Activated naive CD8-positive, alpha-beta T cell treated with anti-CD3 and anti-CD28 coated beads, Interleukin-2, amount 10 ng/mL, durations not matched to agents 7 days and 5 days (primary cell): ENCODE results near the gene RABGAP1. TPM values are rescaled to one million over a fixed set of nuclear protein-coding genes. Genes with fewer than 3 reads are reported as not detected.

Source experiments
- ATAC-seq: fragments of 150-1000 bp; cut with Tn5 transposase; one replicate; pipeline ENCODE4 v1.10.0; 2021; ENCODE audit warnings: low read depth, moderate library complexity
- POLR2A ChIA-PET: fragments of 350-600 bp; sonication (Branson Sonifier 250); formaldehyde crosslinking; loops from one replicate; lab custom pipeline; 2021; ENCODE audit warnings: antibody characterized with exemption; lab: Charles Lee
- DNase-seq: peaks from one replicate; pipeline ENCODE4 v3.0.0; 2021
- H3K27ac Mint-ChIP-seq: one replicate; pipeline ENCODE4 v1.8.0; 2022; ENCODE audit warnings: mild to moderate bottlenecking, mixed read lengths
- H3K27me3 Mint-ChIP-seq: one replicate; pipeline ENCODE4 v1.8.0; 2022; ENCODE audit warnings: mild to moderate bottlenecking, moderate library complexity, mixed read lengths
- H3K36me3 Mint-ChIP-seq: one replicate; pipeline ENCODE4 v1.8.0; 2021; ENCODE audit warnings: mild to moderate bottlenecking, mixed read lengths
- H3K4me1 Mint-ChIP-seq: one replicate; pipeline ENCODE4 v1.8.0; 2021; ENCODE audit warnings: mixed read lengths
- H3K4me3 Mint-ChIP-seq: one replicate; pipeline ENCODE4 v1.8.0; 2022; ENCODE audit warnings: mild to moderate bottlenecking, moderate library complexity, mixed read lengths
- H3K9me3 Mint-ChIP-seq: one replicate; pipeline ENCODE4 v1.8.0; 2021; ENCODE audit warnings: mixed read lengths
- total RNA-seq, 2 experiments: library from RNA; stranded (reverse); gene quantifications; one replicate each; pipeline ENCODE4 v1.2.3, GENCODE V29; 2021

Gene RABGAP1
- total RNA-seq, 2 experiments from 2014 or later: 25.5 to 27.7 TPM

DNA sequence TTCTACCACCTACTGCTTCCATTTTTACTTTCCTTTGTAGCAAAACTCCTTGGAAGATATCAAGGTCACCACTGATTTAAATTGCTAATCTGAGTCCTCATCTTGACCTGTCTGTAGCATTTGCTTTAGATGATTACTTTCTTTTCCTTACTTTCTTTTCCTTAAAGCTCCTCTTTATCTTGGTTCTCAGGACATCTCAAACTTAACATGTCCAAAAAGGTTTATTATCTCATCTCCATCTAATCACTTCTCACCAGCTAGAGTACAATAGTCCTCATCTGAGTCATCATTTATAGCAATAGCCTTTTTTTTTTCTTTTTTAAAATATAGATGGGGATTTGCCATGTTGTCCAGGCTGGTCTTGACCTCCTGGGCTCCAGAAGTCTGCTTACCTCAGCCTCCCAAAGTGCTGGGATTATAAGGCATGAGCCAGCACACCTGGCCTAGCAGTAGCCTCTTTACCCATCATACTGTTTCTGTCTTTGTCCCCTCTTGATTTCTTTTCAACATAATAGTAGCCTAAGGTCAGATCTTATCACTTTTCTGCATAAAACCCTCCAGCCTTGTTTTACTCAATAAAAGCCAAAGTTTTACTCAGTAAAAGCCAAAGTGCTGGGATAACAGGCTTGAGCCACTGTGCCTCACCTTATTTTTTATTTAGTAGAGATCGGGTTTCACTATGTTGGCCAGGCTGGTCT lies 59.7 kb downstream of the RABGAP1 start:
- POLR2A ChIA-PET: no interaction called here
- Mint-ChIP-seq H3K27ac (no peak overlapping the region), H3K9me3 (no peaks in the 10 kb centered on the region), H3K4me3 (no peak overlapping the region), H3K27me3 (no peaks in the 10 kb centered on the region), H3K4me1 (peaks cover 4% of the 10 kb centered on the region), H3K36me3 (peaks cover 9% of the 10 kb centered on the region)
- no peak for DNase-seq
- no peak for ATAC-seq

DNA sequence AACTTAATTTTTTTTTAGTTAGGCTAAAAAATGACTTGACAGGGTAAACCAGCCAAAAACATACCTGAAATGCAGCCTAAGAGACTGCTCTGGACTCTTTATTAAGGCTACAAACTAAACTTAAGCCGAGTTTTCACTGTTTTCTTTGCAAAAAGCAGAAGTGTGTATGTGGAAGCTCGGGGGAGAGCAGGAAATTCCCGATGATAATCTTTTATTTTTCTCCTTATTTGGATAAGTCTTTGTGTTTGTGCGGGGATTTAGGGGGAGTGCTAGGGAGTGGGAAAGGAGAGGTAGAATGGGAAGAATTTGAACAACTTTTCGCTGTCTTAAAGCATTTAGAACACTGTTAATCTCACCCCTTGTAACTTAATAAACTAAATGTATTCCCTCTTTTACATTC lies 61.9 kb downstream of the RABGAP1 start:
- Mint-ChIP-seq H3K36me3 (peaks cover 6% of the 10 kb centered on the region), H3K9me3 (no peaks in the 10 kb centered on the region), H3K4me3 (no peak overlapping the region), H3K27ac (no peak overlapping the region), H3K4me1 (peaks cover 4% of the 10 kb centered on the region), H3K27me3 (no peaks in the 10 kb centered on the region)
- POLR2A ChIA-PET: no interaction called here
- ATAC-seq (no peak), DNase-seq (no peak)

GRCh38 chr9:123003466-123003865 lies 62.6 kb downstream of the RABGAP1 start:
- Mint-ChIP-seq H3K27ac (no peak overlapping the region), H3K4me3 (no peak overlapping the region), H3K4me1 (peaks cover 4% of the 10 kb centered on the region), H3K27me3 (no peaks in the 10 kb centered on the region), H3K9me3 (no peaks in the 10 kb centered on the region), H3K36me3 (peaks cover 6% of the 10 kb centered on the region)
- ATAC-seq (no peak), DNase-seq (no peak)
- POLR2A ChIA-PET: no interaction called here

DNA sequence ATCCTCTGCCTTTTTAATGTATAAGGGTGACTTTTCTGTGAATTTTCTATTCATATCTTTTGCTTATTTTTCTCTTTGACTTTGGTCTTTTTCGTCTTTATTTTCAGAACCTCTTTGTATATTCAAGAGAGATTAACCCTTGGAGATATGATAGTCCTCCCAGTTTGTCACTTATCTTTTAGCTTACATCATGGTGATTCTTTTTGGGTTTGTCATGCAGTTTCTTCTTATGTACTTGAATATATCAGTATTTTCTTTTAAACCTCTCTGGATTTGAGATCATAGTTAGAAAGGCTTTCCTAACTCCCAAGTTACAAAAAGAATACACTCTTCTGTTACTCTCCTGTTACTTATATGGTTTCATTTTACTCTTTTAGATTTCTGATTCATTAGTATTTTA lies 65.1 kb downstream of the RABGAP1 start:
- POLR2A ChIA-PET: no interaction called here
- H3K27me3 Mint-ChIP-seq: no peaks in the 10 kb centered on the region
- H3K4me1 Mint-ChIP-seq: no peaks in the 10 kb centered on the region
- no peak overlapping the region for H3K4me3 Mint-ChIP-seq
- H3K36me3 Mint-ChIP-seq: peaks cover under 1% of the 10 kb centered on the region
- DNase-seq (no peak), ATAC-seq (no peak)
- H3K9me3 Mint-ChIP-seq: no peaks in the 10 kb centered on the region
- H3K27ac Mint-ChIP-seq: no peak overlapping the region

DNA sequence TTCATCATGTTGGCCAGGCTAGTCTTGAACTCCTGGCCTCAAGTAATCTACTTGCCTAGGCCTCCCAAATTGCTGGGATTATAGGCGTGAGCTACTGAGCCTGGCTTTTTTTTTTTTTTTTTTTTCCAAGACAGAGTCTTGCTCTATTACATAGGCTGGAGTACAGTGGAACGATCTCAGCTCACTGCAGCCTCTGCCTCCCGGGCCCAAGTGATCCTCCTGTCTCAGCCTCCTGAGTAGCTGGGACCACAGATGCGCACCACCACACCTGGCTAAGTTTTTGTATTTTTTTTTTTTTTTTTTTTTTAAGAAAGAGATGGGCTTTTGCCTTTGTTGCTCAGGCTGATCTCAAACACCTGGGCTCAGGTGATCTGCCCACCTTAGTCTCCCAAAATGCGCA lies 66.4 kb downstream of the RABGAP1 start:
- Mint-ChIP-seq H3K4me3 (no peak overlapping the region), H3K27me3 (no peaks in the 10 kb centered on the region), H3K9me3 (no peaks in the 10 kb centered on the region), H3K4me1 (no peaks in the 10 kb centered on the region), H3K27ac (no peak overlapping the region), H3K36me3 (peaks cover 10% of the 10 kb centered on the region)
- POLR2A ChIA-PET: interaction anchor here (0.6 kb wide), 1 partner anchor 34 kb away, joined by 3 read pairs; no protein-coding TSS in a partner anchor
- ATAC-seq: no peak
- DNase-seq: no peak

DNA sequence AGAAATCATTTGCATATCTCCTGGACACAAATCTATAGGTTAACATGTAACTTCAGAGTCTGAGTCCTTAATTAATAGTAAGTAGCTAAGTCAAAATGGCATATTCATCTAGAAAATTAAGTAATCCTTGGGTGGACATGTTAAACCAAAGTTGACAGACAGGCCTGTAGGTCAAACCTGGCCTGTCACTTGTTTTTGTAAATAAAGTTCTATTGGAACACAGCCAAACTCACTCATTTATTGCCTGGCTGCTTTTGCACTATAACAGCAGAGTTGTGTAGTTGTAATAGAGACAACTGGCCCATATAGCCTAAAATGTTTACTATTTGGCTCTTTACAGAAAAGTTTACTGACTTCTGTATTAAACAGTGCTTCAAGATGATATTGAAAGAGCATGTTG lies 68.1 kb downstream of the RABGAP1 start:
- no peak for ATAC-seq
- H3K27me3 Mint-ChIP-seq: no peaks in the 10 kb centered on the region
- H3K4me3 Mint-ChIP-seq: no peak overlapping the region
- H3K9me3 Mint-ChIP-seq: no peaks in the 10 kb centered on the region
- no peak for DNase-seq
- peaks cover 24% of the 10 kb centered on the region for H3K36me3 Mint-ChIP-seq
- H3K27ac Mint-ChIP-seq: no peak overlapping the region
- no peaks in the 10 kb centered on the region for H3K4me1 Mint-ChIP-seq
- POLR2A ChIA-PET: interaction anchor here (0.6 kb wide), 1 partner anchor 18 kb away, joined by 5 read pairs; no protein-coding TSS in a partner anchor

DNA sequence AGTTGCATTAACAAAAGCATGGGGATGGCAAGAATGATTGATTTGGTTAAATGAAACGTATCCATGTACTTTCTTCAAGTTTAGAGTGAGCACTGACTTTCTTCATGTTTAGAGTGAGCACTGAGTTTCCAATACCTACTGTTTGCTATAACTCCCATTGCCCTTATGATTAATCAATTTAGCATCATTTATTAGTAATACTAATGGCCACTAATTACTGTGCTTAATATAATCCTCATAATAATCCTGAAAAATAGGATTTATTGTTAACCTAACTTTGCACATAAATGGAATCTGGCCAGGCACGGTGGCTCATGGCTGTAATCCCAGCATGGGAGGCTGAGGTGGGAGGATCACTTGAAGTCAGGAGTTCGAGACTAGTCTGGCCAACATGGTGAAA lies 70.6 kb downstream of the RABGAP1 start:
- Mint-ChIP-seq H3K9me3 (peaks cover 3% of the 10 kb centered on the region), H3K4me3 (no peak overlapping the region), H3K4me1 (no peaks in the 10 kb centered on the region), H3K36me3 (peaks cover 38% of the 10 kb centered on the region), H3K27me3 (no peaks in the 10 kb centered on the region), H3K27ac (no peak overlapping the region)
- DNase-seq: no peak
- POLR2A ChIA-PET: no interaction called here
- ATAC-seq: no peak

GRCh38 chr9:123011878-123012528 lies 71.2 kb downstream of the RABGAP1 start:
- no peaks in the 10 kb centered on the region for H3K27me3 Mint-ChIP-seq
- no peak overlapping the region for H3K27ac Mint-ChIP-seq
- POLR2A ChIA-PET: no interaction called here
- no peak for ATAC-seq
- no peak overlapping the region for H3K4me3 Mint-ChIP-seq
- DNase-seq: no peak
- H3K4me1 Mint-ChIP-seq: no peaks in the 10 kb centered on the region
- peaks cover 3% of the 10 kb centered on the region for H3K9me3 Mint-ChIP-seq
- H3K36me3 Mint-ChIP-seq: peaks cover 38% of the 10 kb centered on the region

- ATAC-seq (no peak), DNase-seq (no peak)
- no peaks in the 10 kb centered on the region for H3K27me3 Mint-ChIP-seq
- POLR2A ChIA-PET: no interaction called here
- H3K9me3 Mint-ChIP-seq: peaks cover 3% of the 10 kb centered on the region
- H3K4me3 Mint-ChIP-seq: no peak overlapping the region
- no peaks in the 10 kb centered on the region for H3K4me1 Mint-ChIP-seq
- peaks cover 39% of the 10 kb centered on the region for H3K36me3 Mint-ChIP-seq
- H3K27ac Mint-ChIP-seq: no peak overlapping the region
Measured at GRCh38 chr9:123016631-123017030, 75.8 kb downstream of the RABGAP1 start.

DNA sequence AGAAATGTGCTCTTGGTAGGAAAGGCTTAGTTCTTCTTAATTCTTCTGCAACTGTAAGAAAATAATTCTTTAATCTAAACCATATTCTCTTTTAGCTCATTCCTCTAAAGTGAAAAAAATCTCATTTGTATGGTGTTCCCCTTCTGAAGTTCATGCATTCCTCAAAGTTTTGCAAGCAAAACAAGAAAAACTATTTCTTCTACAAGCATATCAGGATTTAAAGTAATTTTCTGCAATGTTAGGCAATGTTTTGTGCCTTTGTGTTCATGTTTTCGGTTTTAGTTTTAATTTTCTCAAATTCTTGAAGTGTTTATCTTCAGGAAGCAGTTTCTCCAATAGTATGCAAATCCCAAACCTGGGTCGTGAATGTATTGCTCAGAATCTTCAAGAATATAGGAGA lies 80.0 kb downstream of the RABGAP1 start:
- Mint-ChIP-seq H3K36me3 (peaks cover 12% of the 10 kb centered on the region), H3K4me1 (no peaks in the 10 kb centered on the region), H3K9me3 (no peaks in the 10 kb centered on the region), H3K27ac (no peak overlapping the region), H3K27me3 (no peaks in the 10 kb centered on the region), H3K4me3 (no peak overlapping the region)
- no peak for ATAC-seq
- no peak for DNase-seq
- POLR2A ChIA-PET: interaction anchor here (0.6 kb wide), 1 partner anchor 124 kb away, joined by 3 read pairs; no protein-coding TSS in a partner anchor

GRCh38 chr9:123026425-123026824 lies 85.6 kb downstream of the RABGAP1 start:
- POLR2A ChIA-PET: interaction anchor here (0.7 kb wide), 1 partner anchor 18 kb away, joined by 5 read pairs; no protein-coding TSS in a partner anchor
- Mint-ChIP-seq H3K9me3 (no peaks in the 10 kb centered on the region), H3K4me3 (no peak overlapping the region), H3K27me3 (no peaks in the 10 kb centered on the region), H3K27ac (no peak overlapping the region), H3K36me3 (peaks cover 22% of the 10 kb centered on the region), H3K4me1 (peaks cover 5% of the 10 kb centered on the region)
- ATAC-seq: no peak
- no peak for DNase-seq

DNA sequence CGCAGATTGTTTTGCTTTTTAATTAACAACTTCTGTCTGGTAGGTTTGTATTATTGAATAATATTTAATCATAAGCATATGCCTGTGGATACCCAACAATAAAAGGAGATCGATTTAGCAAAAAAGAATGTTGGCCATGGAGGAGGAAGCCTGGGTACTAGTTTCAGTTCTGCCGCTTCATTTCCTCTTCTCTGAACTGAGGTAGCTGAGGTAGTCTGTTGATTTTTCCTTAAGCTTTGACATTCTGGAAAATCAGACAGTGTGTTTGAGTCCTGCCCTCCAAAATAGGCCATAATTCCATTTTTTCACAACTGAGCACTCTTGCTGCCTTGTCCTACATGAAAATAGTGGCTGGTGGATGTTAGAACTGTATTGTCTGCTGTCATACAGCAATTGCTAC lies 86.7 kb downstream of the RABGAP1 start:
- no peak overlapping the region for H3K4me3 Mint-ChIP-seq
- peaks cover 22% of the 10 kb centered on the region for H3K36me3 Mint-ChIP-seq

GRCh38 chr9:123028136-123028535 lies 87.3 kb downstream of the RABGAP1 start:
- POLR2A ChIA-PET: no interaction called here
- H3K27ac Mint-ChIP-seq: no peak overlapping the region

More for the DNA sequence above, 86.7 kb downstream of the RABGAP1 start:
- ATAC-seq (no peak), DNase-seq (no peak)
- no peaks in the 10 kb centered on the region for H3K27me3 Mint-ChIP-seq
- POLR2A ChIA-PET: no interaction called here
- peaks cover 5% of the 10 kb centered on the region for H3K4me1 Mint-ChIP-seq
- no peak overlapping the region for H3K27ac Mint-ChIP-seq
- no peaks in the 10 kb centered on the region for H3K9me3 Mint-ChIP-seq

DNA sequence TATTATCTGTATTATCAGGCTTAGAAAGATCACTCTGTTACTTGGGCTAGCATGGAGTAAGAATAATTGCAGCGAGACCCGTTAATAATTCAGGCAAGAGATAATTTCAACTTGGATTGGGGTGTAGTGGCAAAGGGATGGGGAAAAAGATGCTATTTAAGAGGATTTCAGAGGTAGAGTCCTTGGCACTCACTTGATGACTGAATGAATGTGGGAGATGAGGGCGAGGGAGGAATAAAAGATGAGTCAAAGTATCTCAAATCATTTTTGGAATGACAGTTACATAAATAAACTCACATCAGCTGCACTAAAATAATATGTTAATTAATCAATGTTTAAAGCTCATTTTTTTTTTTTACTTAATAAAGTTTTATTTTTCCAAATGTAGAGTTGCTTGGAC lies 88.2 kb downstream of the RABGAP1 start:
- H3K27ac Mint-ChIP-seq: no peak overlapping the region
- peaks cover 17% of the 10 kb centered on the region for H3K36me3 Mint-ChIP-seq
- no peak overlapping the region for H3K4me3 Mint-ChIP-seq
- peaks cover 5% of the 10 kb centered on the region for H3K4me1 Mint-ChIP-seq
- POLR2A ChIA-PET: no interaction called here
- no peaks in the 10 kb centered on the region for H3K9me3 Mint-ChIP-seq
- H3K27me3 Mint-ChIP-seq: no peaks in the 10 kb centered on the region
- DNase-seq (no peak), ATAC-seq (no peak)

More at GRCh38 chr9:123028136-123028535, 87.3 kb downstream of the RABGAP1 start:
- Mint-ChIP-seq H3K4me1 (peaks cover 5% of the 10 kb centered on the region), H3K27me3 (no peaks in the 10 kb centered on the region), H3K4me3 (no peak overlapping the region), H3K9me3 (no peaks in the 10 kb centered on the region), H3K36me3 (peaks cover 18% of the 10 kb centered on the region)
- DNase-seq (no peak), ATAC-seq (no peak)
